ENCODE data around the gene PI4K2A. TPM values are rescaled to one million over a fixed set of nuclear protein-coding genes. Genes with fewer than 3 reads are reported as not detected.

PI4K2A gene
- total and polyA plus RNA-seq, 7 donors = 8.1 to 19.3 (median 13.3) TPM

DNA sequence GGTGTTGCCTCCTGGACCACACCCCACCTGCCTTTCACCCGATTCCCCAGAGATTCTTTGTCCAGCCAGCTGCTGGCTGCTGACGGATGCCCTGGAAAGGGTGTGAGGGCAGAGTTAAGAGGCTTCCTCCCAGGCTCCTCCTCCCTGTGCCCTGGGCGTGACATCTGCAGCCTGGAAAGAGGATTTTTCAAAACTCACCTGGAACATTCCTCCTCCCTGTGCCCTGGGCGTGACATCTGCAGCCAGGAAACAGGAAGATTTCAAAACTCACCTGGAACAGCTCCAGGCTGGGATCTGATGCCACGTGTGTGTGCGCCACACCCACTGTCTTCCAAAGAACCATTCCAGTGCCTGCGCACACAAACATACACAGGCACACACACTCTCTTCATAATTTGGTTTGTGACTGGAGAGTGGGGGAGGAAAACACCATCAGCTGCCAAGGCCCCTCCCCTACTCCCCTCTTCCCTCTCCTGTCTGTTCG is 78.2 kb downstream of the PI4K2A start:
- WGBS, 2 donors = 10 to 51% methylated on average over 8 of the region's 8 CpGs
- Histone ChIP-seq H3K4me1 (peaks cover 0 to 50% (median 49%) of the 10 kb centered on the region in 4 donors), H3K36me3 (peaks cover 0 to 23% (median 5%) of the 10 kb centered on the region in 4 donors), H3K9me3 (no peaks in the 10 kb centered on the region), H3K4me3 (no peak overlapping the region), H3K27me3 (no peaks in the 10 kb centered on the region), H3K27ac (peak overlapping the region; percentile 95 to 100 (median 98))
- intact Hi-C loops (cut with DNase I) = no loop called here
- peak; percentile 83 for DNase-seq
- TF ChIP-seq EP300 (IDR thresholded peaks at IDR 0.05) (no peak), POLR2AphosphoS5 (IDR thresholded peaks at IDR 0.05) (peak in 3 of 4 donors; percentile 25 to 38 (median 30)), POLR2A (IDR thresholded peaks at IDR 0.05) (peak in 1 of 2 donors; percentile 21)

DNA sequence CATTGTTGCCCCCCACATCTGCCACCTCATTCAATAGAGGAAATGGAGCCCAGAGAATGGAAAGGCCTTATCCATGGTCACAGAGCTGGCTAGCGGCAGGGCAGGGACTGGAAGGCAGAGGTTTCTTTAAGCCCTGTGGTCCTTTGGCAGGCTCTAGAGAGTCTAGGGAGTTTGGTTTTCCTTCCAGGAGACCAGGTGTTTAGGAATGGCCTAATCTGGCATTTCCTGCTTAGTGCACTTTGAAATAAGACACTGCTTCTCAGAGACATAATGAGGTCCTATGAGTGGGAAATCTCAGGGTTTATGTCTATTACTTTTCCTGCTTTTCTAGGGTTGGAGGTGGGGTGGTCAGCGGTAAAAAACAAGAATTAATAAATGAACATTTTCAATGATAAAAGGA is 79.1 kb downstream of the PI4K2A start:
- Histone ChIP-seq H3K36me3 (peaks cover 0 to 23% (median 5%) of the 10 kb centered on the region in 4 donors), H3K27ac (peak overlapping the region; percentile 95 to 100 (median 98)), H3K9me3 (no peaks in the 10 kb centered on the region), H3K4me1 (peaks cover 0 to 50% (median 49%) of the 10 kb centered on the region in 4 donors), H3K4me3 (no peak overlapping the region), H3K27me3 (no peaks in the 10 kb centered on the region)
- intact Hi-C loops (cut with DNase I) = no loop called here
- no peak for DNase-seq
- TF ChIP-seq, protein P1, sequence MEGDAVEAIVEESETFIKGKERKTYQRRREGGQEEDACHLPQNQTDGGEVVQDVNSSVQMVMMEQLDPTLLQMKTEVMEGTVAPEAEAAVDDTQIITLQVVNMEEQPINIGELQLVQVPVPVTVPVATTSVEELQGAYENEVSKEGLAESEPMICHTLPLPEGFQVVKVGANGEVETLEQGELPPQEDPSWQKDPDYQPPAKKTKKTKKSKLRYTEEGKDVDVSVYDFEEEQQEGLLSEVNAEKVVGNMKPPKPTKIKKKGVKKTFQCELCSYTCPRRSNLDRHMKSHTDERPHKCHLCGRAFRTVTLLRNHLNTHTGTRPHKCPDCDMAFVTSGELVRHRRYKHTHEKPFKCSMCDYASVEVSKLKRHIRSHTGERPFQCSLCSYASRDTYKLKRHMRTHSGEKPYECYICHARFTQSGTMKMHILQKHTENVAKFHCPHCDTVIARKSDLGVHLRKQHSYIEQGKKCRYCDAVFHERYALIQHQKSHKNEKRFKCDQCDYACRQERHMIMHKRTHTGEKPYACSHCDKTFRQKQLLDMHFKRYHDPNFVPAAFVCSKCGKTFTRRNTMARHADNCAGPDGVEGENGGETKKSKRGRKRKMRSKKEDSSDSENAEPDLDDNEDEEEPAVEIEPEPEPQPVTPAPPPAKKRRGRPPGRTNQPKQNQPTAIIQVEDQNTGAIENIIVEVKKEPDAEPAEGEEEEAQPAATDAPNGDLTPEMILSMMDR (IDR thresholded peaks at IDR 0.05) = no peak
- no peak for TF ChIP-seq EP300 (IDR thresholded peaks at IDR 0.05)
- TF ChIP-seq POLR2A (IDR thresholded peaks at IDR 0.05) = no peak
- no peak for TF ChIP-seq POLR2AphosphoS5 (IDR thresholded peaks at IDR 0.05)
- 76 to 86% methylated on average over 2 of the region's 2 CpGs for WGBS, 2 donors

DNA sequence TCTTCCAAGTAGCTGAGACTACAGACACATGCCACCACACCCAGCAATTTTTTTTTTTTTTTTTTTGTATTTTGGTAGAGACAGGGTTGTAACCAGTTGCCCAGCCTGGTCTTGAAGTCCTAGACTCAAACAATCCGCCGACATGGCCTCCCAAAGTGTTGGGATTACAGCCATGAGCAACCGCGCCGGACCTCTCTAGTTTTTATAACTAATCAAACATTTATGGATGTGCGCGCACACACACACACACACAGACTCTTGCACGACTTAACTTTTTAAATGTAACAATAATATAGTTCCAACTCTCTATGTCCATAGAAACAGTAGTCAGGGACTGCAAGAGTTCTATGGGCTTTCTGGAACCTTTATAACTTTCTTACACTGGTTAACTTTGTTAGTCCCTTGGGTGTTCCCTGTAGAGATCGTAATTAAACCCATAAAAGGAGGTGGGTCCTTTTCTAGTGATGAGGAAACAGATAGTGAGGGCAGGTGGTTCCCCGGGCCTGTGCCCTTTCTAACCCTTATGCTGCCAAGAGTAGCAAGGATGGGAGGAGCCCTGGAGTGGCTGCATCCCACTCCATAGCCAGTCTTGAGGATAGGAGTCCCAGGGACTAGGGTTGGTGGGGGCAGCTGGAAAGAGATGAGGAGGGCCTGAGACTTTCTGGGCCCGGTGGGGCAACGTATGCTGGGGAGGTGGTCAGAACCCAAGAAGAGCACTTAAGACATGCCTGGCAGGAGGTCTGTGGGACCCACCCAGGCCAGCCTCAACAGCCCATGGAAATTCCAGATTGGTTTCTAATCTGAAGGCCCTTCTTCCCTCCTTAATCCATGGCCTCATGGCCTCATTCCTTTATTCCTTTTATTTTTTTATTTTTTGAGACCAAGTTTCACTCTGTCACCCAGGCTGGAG is 81.7 kb downstream of the PI4K2A start:
- Histone ChIP-seq H3K27ac (peak overlapping the region in 1 of 4 donors; percentile 17), H3K4me1 (peaks cover 0 to 38% (median 30%) of the 10 kb centered on the region in 4 donors), H3K9me3 (no peaks in the 10 kb centered on the region), H3K4me3 (no peak overlapping the region), H3K36me3 (peaks cover 0 to 8% (median 4%) of the 10 kb centered on the region in 4 donors), H3K27me3 (no peaks in the 10 kb centered on the region)
- TF ChIP-seq POLR2A (IDR thresholded peaks at IDR 0.05) = no peak
- TF ChIP-seq POLR2AphosphoS5 (IDR thresholded peaks at IDR 0.05) = no peak
- TF ChIP-seq, protein P1 (IDR thresholded peaks at IDR 0.05) = no peak
- TF ChIP-seq EP300 (IDR thresholded peaks at IDR 0.05) = no peak
- DNase-seq = no peak
- whole genome bisulfite sequencing, 2 donors = 20 to 68% methylated on average over 12 of the region's 12 CpGs
- intact Hi-C loops (cut with DNase I) = no loop called here

DNA sequence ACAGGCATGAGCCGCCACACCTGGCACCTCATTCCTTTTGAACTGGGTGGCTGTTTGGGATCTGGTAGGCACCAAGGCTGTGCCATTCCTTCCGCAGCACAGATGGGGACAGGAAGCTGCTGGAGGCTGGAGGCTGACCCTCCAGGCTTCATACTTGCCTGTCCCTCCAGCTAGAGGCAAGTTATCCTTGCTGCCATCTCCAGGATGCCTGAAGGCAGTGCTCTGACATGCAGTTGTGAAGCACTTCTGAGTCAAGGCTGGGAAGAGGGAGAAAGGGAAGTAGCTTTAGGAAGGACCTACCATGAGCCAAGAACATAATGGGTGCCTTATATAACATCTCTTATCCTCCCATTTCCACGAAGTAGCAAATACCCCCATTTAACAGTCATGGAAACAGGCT is 82.5 kb downstream of the PI4K2A start:
- WGBS, 2 donors = 83 to 91% methylated on average over 3 of the region's 3 CpGs
- no peak for TF ChIP-seq EP300 (IDR thresholded peaks at IDR 0.05)
- no peak for TF ChIP-seq POLR2A (IDR thresholded peaks at IDR 0.05)
- TF ChIP-seq POLR2AphosphoS5 (IDR thresholded peaks at IDR 0.05) = no peak
- TF ChIP-seq, protein P1 (IDR thresholded peaks at IDR 0.05) = no peak
- peak overlapping the region in 1 of 4 donors; percentile 8 for H3K27ac ChIP-seq
- H3K27me3 ChIP-seq = no peaks in the 10 kb centered on the region
- intact Hi-C loops (cut with DNase I) = no loop called here
- H3K4me1 ChIP-seq = peaks cover 0 to 36% (median 24%) of the 10 kb centered on the region in 4 donors
- DNase-seq = no peak
- no peak overlapping the region for H3K4me3 ChIP-seq
- no peaks in the 10 kb centered on the region for H3K9me3 ChIP-seq
- peaks cover 0 to 4% (median 0%) of the 10 kb centered on the region in 4 donors for H3K36me3 ChIP-seq

DNA sequence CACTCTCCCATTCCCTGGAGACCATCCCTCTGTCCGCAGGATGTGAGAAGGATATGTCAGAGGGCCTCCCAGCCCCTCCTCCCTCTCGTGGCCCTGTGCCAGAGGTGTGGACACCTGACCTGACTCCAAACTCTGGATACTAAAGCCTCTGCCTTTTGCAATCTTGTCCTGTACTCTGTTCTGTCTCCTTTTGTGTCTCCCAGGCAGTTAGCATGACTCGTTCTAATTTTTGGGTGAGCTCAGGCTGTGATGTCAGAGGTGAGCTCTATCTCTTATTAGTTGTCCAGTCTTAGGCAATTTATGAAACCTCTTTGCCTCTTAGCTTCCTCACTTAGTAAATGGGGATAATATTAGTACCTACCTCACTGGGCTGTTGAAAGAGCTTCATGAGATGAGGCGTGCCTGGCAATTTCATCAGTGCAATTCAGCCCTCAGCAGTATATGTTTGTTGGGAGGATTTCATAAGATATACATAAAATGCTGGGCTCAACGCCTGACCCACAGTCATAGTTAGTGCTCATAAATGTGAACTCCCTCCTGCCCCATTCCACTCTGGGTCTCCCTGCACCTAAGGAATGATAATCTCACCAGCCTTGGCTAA is 84.0 kb downstream of the PI4K2A start:
- peak overlapping the region in 2 of 4 donors; percentile 0 to 6 for H3K27ac ChIP-seq
- no peaks in the 10 kb centered on the region for H3K27me3 ChIP-seq
- 25 to 64% methylated on average over 5 of the region's 5 CpGs for WGBS, 2 donors
- no peak for DNase-seq
- H3K4me1 ChIP-seq = peaks cover 0 to 22% (median 10%) of the 10 kb centered on the region in 4 donors
- H3K9me3 ChIP-seq = no peaks in the 10 kb centered on the region
- no peak overlapping the region for H3K4me3 ChIP-seq
- no peaks in the 10 kb centered on the region for H3K36me3 ChIP-seq
- intact Hi-C loops (cut with DNase I) = no loop called here
- TF ChIP-seq POLR2AphosphoS5 (IDR thresholded peaks at IDR 0.05) (no peak), POLR2A (IDR thresholded peaks at IDR 0.05) (no peak), EP300 (IDR thresholded peaks at IDR 0.05) (no peak)
- TF ChIP-seq, protein P1 (IDR thresholded peaks at IDR 0.05) = no peak
